ENCODE data around the gene GNA14. TPM values are rescaled to one million over a fixed set of nuclear protein-coding genes. Genes with fewer than 3 reads are reported as not detected.

GNA14 gene
- total and polyA plus RNA-seq, 2 of the 8 experiments (the other 6 are each of a cell fraction or from before 2014, with no cell fraction given): 3.4 to 6.3 TPM

DNA sequence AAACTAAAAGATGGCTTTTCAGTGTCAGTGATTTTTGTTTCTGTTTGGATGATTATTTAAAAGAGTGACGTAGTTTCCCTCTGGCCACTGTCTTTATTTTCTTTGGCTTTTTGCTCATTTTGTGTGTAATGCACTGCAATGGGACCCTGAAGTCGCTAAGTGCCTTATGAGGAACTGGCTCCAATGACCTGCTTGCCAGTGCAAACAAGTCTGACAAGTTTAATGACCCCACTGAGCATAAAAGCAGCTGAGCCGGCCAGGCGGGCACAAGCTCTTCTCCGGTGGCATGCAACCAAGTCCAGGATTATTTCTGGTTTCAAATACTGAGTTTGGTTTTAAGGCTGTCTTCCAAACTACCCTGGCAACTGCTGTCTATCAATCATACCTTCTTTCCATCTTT lies 15.6 kb upstream of the GNA14 start:
- Histone ChIP-seq H3K9me3 (ENCODE audit: insufficient read depth in 2 of 2, low read depth in 1 of 2, low read length in 1 of 2) (no peaks in the 10 kb centered on the region), H3K14ac (ENCODE audit: insufficient read length) (no peak overlapping the region), H3K4me1 (replicated peaks in 1 of 4; ENCODE audit: control insufficient read depth in 3 of 4, insufficient read depth in 4 of 4, low read length in 3 of 4) (no peaks in the 10 kb centered on the region), H2AFZ (ENCODE audit: low read length) (no peak overlapping the region; the same call in 1 of the 2 replicates), H3K27me3 (replicated peaks in 1 of 4; ENCODE audit: control insufficient read depth in 3 of 4, extremely low read depth in 1 of 4, insufficient read depth in 3 of 4, low read length in 3 of 4) (no peaks in the 10 kb centered on the region), H3K4me2 (ENCODE audit: insufficient read depth in 1 of 2, low read depth in 2 of 2, low read length in 2 of 2) (no peak overlapping the region), H2AK5ac (ENCODE audit: low read depth, low read length) (no peak overlapping the region), H3K56ac (replicated peaks; ENCODE audit: insufficient read length, low read depth, low read length) (no peak overlapping the region), H3K79me2 (ENCODE audit: control insufficient read depth in 1 of 2, insufficient read depth in 2 of 2, low read length in 2 of 2) (no peaks in the 10 kb centered on the region), H2BK120ac (replicated peaks; ENCODE audit: low read depth, low read length) (no peak overlapping the region), H2BK20ac (ENCODE audit: low read length) (no peak overlapping the region), H3K36me3 (ENCODE audit: control insufficient read depth in 2 of 4, insufficient read depth in 4 of 4, low read length in 3 of 4) (no peaks in the 10 kb centered on the region), H3K9ac (replicated peaks in 1 of 4; ENCODE audit: extremely low read depth in 1 of 4, low read depth in 3 of 4, low read length in 3 of 4) (no peak overlapping the region), H4K91ac (replicated peaks; ENCODE audit: insufficient read length, low read length) (no peak overlapping the region), H2BK12ac (ENCODE audit: low read depth, low read length) (no peak overlapping the region), H4K8ac (ENCODE audit: extremely low read depth, insufficient read depth, low read length) (no peak overlapping the region), H2BK5ac (ENCODE audit: low read depth, low read length) (no peak overlapping the region), H3K23ac (ENCODE audit: insufficient read length) (no peak overlapping the region), H3K4me3 (ENCODE audit: extremely low read depth in 1 of 4, insufficient read depth in 2 of 4, low read depth in 3 of 4, low read length in 4 of 4) (no peak overlapping the region), H3K23me2 (ENCODE audit: low read depth, low read length) (no peaks in the 10 kb centered on the region), H3K18ac (ENCODE audit: extremely low read depth, low read length) (no peak overlapping the region), H3K27ac (ENCODE audit: low read depth, low read length) (no peak overlapping the region), H4K20me1 (replicated peaks in 1 of 2; ENCODE audit: control insufficient read depth in 1 of 2, insufficient read depth in 2 of 2, low read length in 2 of 2) (no peaks in the 10 kb centered on the region), H3K79me1 (ENCODE audit: low read depth, low read length) (no peaks in the 10 kb centered on the region), H2BK15ac (ENCODE audit: low read length) (no peak overlapping the region), H4K5ac (ENCODE audit: insufficient read length, low read depth, low read length) (no peak overlapping the region), H3K4ac (replicated peaks; ENCODE audit: insufficient read length, low read depth, low read length) (no peak overlapping the region)
- 79% methylated on average over 5 of the region's 5 CpGs; no CpG with 5 or more reads in 1 of the 2 experiments for WGBS, 2 experiments (ENCODE audit: extremely low coverage in 1 of 2, insufficient coverage in 1 of 2, insufficient read length in 1 of 2, insufficient replicate concordance in 2 of 2, low coverage in 1 of 2, low lambda C conversion rate in 2 of 2, missing lambda C conversion rate in 1 of 2)
- POLR2A ChIA-PET (ENCODE audit: partially characterized antibody): interaction anchor here (1.6 kb wide), 1 partner anchor 14 kb away, joined by 4 read pairs; no protein-coding TSS in a partner anchor
- FAIRE-seq (no peak), DNase-seq (ENCODE audit: low read depth in 1 of 2, low spot score in 2 of 2) (no peak)
- CTCF ChIA-PET (ENCODE audit: partially characterized antibody): interaction anchor here (0.6 to 2.0 kb wide), 10 partner anchors 10 to 555 kb away, joined by 3 to 8 read pairs (median 4); no protein-coding TSS in a partner anchor
- no peak for TF ChIP-seq GTF2F1 (IDR thresholded peaks at IDR 0.05; ENCODE audit: borderline replicate concordance, low read depth, low read length)
- TF ChIP-seq POLR2AphosphoS5 (IDR thresholded peaks at IDR 0.05; ENCODE audit: low read depth, low read length): no peak
- TF ChIP-seq, protein P1, sequence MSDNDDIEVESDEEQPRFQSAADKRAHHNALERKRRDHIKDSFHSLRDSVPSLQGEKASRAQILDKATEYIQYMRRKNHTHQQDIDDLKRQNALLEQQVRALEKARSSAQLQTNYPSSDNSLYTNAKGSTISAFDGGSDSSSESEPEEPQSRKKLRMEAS (IDR thresholded peaks at IDR 0.05): no peak
- TF ChIP-seq SAP30 (IDR thresholded peaks at IDR 0.05; ENCODE audit: insufficient read depth, insufficient replicate concordance, low read length): no peak
- no peak for TF ChIP-seq NRF1 (IDR thresholded peaks at IDR 0.05; ENCODE audit: low read depth, low read length)
- TF ChIP-seq BRCA1 (IDR thresholded peaks at IDR 0.05; ENCODE audit: low read depth, low read length): no peak
- no peak for TF ChIP-seq BACH1 (IDR thresholded peaks at IDR 0.05; ENCODE audit: low read length)
- no peak for TF ChIP-seq USF2 (IDR thresholded peaks at IDR 0.05; ENCODE audit: low read length)
- TF ChIP-seq SP2 (IDR thresholded peaks at IDR 0.05; ENCODE audit: low read length): no peak
- no peak for TF ChIP-seq EZH2 (IDR thresholded peaks at IDR 0.05; ENCODE audit: low read depth, low read length, severe bottlenecking)
- no peak for TF ChIP-seq TCF12 (IDR thresholded peaks at IDR 0.05; ENCODE audit: low read depth, low read length)
- no peak for TF ChIP-seq POU5F1 (IDR thresholded peaks at IDR 0.05; ENCODE audit: low read depth, low read length)
- TF ChIP-seq CBX8 (IDR thresholded peaks at IDR 0.05; ENCODE audit: borderline replicate concordance, low read depth, low read length): no peak
- no peak for TF ChIP-seq TBP (IDR thresholded peaks at IDR 0.05; ENCODE audit: low read depth, low read length)

Data from H1 (cell line).